Fibroblast of peridontal ligament (primary cell): Measurements from ENCODE around the gene RER1.

Source experiments
- DNase-seq: peaks from one replicate; pipeline ENCODE4 v3.0.0-alpha.2; 2010; ENCODE audit errors: extremely low read depth

The RER1 gene

DNA sequence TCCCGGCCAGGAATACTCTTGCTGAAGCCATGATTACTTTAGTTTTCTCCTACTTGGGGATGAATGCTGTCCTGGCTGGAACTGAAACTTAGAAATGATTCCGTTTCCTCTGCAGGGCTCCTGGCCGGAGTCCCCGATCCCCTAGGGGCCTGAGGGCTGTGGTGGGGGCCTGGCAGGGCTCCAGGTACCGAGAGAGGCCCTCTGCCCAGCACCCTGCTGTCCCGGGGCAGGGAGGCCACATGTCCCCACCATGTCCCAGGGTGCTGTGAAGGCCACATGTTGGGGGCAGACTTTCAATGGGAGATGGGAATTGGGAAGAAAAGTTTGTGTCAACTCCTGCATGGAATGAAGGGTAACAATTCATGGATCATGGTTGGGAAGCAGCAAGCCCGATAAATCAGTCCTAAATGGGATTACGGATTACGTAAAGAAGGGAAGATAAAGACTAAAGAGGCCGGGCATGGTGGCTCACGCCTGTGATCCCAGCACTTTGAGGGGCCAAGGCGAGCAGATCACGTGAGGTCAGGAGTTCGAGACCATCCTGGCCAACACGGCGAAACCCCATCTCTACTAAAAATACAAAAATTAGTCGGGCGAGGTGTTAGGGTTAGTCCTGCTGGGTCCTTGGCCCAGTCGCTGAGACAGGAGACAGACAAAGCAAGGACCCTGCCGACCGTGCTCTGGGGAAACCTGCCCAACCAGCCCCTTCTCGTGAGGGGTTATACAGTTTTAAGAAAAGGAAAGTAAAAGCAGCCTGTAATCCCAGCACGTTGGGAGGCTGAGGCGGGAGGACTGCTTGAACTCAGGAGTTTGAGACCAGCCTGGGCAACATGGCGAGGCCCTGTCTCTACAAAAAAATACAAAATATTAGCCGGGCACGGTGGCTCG is 37.8 kb upstream of the RER1 start:
- DNase-seq = no peak

DNA sequence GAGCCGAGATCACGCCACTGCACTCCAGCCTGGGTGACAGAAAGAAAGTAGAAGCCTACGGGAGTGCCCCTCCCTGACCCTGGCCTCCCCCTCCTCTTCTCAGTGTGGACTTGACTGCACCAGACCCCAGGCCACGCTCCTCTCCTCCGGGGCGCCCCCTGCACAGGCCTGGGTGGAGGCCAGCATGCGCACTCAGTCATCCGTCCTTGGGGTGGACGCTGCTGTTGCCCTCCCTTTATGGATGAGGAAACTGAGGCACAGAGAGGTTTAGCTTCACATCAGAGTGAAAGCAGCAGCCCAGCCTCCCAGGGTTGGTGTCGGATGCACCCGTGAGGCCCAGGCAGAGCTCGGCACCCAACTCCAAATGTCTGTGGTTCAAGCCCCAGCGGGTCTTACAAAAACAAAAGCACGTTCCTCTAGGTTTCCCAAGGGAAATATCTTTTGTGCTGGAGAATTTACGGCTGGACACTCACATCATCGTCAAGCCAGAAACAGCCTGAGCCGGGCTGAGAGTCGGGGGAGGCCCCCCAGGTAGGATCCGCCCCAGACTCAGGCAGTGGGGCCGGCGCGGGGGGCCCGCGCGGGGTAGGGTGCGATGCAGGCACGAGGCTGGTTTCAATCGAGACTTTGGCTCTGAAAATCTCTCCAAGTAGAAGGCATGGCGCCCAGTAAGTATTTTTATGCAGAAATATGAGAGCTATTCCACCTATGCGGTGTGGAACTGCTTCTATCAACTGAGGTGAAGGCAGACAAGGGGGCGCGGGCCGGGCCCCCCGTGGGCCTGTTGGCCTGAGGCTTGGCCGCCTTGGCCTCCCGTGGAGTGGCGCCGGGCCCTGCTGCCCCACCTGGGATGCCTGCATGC is 36.9 kb upstream of the RER1 start:
- DNase-seq = no peak

DNA sequence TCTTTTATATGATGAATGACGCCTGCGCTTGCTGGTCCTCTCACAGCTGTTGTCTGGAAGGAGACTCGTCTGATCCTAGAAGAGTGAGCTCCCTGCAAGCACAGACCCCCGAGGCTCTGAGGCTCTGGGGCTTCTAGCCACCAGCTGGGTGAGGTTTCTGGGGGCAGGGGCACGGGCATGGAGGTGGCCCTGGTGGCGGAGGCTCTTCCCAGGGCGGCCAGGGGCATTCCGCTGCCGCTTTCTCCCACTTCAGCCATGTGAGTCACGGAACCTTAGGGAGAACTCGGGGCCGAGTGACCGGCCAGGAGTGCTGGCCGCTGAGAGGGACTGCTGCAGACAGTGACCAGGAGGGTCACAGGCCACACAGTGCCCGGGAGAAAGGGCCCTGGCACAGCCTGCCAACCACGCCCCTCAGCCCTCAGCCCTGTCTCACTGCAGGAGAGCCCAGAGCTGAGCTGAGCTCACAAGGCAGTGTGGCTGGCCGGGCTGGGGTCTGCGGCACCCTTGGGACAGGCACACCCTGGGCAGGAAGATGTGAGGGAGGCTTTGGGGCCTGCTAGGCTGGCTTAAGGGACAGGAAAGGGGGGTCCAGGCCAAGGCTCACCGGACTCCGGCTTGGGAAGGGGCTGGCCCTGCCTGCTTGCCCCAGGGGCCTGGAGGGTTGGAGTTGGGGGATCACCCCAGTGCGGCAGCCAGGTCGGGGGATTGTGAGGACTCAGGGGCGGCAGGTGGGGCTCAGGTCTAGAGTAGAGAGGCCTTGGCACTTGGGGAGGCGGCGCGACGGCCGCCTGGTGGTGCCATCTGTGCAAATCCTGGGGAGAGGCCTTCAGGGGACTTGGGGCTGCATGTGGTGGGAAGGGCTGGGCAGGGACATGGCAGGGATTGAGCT is 36.0 kb upstream of the RER1 start:
- DNase-seq = no peak

DNA sequence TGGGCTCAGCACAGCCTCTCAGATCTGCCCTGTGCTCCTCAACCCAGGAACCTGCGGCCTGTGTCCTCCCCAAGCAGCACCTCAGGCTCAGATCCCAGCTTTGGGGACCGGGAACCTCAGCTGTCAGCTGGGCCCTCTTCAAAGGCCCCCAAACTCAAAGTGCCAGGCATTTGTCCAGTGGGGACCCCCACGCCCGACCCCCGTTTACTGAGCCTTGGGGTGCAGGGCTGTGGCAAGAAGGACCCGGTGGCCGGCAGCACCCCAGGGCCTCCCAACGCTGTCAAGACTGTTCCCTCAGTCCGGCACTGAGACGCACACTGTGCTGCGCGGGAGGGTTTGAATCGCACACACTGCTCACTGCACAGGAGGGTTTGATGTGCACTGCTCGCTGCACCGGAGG is 35.2 kb upstream of the RER1 start:
- no peak for DNase-seq

DNA sequence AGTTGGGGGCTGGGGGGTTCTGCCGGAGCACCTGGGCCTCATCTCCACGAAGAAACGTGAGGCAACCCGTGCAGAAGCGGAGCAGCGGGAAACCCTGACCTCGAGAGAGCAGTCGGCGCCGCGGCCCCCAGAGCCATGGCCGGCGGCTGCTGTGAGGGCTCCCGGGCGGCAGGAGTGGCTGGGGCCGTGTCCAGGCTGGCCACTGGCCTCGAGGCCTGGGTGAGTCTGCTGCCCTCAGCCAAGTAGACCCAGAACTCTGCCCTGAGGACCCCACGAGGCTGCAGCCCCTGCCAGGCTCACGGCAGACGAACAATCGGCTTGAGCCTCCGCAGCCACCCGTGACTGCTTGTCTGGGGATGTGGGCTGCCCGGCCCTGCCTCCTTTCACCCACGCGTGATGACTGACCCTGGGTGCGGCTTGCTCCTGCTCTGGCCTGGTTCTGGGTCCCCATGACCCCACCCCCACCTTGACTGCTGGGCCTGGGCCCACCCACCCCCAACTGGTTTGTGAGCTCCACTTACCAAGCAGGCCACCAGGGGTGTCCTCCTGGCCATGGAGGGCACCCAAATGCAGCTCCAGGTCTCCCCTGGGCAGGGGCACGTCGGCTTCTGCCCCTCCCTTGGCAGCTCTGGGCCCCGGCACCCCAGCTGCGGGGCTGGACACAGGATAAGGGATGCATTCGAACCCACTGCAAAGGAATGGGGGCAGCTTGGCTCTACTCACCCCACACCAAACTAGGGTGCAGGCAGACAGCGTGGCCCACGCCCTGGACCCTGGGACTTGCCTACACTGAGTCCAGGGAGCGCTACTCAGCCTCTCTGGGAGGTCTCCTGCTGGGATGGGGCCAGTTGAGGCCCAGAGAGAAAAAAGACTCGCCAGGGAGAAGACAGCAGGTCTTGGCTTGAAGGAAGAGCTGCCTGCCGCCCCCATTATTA is 34.5 kb upstream of the RER1 start:
- no peak for DNase-seq

DNA sequence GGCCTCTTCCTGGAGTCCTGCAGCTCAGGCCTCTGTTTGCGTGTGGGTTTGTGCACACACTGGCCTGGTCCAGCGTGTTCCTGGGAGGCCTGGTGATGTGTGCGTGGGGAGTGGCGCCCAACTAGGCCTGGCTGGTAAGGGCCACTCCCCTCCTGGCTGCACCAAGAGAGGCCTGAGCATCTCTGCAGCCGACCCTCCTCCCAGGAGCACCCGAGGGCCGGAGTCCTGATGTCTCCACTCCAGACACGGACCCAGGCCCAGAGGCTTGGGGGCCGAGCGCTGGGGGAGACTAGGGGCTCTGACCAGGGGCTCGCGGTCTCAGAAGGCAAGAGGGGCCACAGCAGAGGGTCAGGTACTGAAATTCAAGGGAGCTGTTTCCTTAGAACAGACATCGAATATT is 33.6 kb upstream of the RER1 start:
- DNase-seq = no peak

DNA sequence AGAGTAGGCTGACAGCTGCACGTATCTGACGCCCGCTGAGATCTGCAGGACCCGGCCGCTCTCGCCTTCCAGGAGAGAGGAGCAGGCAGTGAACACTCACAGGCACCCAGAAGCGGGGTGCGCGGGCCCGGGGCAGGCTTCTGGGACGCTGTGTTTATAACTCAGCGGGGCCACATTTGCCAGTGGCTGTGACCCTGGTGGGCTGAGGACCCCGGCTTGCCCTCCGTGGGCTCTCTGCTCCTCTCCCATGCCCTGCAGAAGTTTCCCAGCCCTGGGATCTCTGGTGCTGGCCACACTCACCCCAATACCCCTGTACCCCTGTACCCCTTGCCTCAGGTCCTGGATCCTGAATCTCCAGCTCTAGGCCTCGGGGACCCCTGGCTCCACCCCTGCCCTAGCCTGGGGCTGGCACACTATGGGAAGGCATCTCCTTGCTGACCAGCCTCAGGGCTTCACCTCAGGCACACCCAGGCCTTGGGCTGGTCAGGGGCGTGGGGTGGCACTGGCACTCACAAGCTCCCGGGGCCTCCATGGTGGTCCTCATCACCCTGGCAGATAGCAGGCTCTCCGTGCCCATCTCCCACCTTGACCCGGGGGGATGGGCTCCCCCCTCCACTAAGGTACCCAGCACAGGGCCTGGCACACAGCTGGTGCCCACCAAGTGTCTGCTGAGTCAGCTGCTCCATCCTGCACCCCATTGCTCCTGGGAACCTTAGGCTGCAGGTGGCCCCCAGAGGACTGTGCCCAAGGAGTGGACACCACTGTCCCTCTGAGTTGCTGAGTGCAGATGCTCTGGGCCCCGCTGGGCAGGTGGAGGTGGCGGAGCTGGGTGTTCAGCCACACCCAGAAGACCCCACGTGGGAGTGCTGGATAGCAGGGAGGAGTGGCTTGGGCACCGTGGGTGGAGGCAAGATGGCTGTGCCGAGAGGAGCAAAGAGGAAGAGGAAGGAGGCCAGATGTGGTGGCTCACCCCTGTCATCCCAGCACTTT is 32.7 kb upstream of the RER1 start:
- DNase-seq = no peak

DNA sequence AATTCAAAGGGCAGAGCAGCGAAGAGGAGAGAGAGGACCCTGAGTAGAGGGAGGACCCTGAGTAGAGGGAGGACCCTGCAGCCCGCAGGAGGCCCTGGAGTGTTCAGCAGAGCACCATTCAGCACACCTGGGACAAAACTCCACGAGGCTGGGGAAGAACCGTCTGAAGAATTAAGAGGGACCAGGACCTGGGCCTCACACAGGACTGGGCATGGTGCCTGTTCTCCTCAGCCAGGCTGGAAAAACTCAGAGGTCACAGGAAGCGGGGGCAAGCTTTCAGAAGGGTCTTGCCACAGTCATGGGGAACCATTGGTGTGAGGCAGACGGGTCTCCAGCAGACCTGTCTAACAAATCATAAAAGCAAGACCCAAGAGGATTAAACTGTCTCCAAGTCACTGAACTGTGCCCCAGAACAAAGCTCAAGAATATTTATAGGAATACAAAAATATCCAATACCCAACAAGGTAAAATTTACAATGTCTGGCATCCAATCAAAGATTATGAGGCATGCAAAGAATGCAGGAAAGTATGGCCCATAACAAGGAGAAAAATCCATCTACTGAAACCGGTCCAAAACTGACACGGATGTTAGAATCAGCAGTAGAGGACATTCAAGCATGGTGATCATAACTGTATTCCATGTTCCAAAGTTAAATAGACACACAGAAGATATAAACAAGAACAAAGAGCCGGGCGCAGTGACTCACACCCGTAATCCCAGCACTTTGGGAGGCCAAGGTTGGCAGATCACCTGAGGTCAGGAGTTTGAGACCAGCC is 30.9 kb upstream of the RER1 start:
- DNase-seq = no peak

DNA sequence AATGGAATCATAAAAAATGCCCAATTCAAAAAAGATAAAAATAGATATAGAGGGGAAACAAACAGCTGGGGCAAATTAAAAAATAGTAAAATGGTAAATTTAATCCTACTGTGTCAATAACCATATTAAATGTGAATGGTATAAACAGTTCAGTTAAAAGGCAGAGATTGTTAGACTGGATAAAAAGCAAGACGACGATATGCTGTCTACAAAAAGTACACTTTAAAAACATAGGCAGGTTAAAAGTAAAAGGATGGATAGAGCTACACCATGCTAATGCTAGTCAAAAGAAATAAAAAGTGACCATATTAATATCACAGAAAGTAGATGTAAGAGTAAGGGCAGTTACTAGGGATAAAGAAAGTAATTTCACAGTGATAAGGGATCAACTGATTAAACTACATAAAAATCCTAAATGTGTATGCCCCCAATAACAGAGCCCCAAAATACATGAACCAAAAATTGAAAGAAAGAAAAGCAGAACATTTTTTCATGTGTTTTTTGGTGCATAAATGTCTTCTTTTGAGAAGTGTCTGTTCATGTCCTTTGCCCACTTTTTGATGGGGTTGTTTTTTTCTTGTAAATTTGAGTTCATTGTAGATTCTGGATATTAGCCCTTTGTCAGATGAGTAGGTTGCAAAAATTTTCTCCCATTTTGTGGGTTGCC is 27.7 kb upstream of the RER1 start:
- DNase-seq = no peak

DNA sequence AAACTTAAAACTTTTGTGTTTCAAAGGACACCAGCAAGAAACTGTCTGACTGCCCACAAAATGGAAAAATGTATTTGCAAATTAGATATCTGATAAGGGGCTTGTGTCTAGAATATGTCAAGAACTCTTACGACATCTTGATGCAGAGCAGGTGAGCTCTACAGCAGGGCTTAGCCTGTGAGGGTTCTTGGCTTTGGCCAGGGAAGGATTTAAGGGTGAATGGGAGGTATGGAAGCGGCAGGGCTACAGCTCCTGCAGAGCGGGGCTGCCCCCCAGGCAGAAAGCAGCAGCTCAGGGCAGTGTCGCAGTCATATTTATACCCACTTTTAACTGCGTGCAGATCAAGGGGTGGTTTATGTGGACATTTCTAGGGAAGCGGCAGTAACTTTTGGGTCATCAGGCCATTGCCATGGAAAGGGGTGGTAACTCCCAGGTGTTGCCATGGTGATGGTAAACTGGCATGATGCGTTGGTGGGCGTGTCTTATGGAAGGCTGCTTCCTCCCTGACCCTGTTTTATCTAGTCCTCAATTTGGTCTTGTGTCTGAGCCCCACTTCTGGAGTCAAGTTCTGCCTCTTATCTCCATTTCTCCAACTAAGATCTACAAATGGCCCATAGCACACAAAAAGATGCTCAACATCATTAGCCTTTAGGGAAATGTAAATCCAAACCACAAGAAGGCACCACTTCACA is 23.4 kb upstream of the RER1 start:
- no peak for DNase-seq

DNA sequence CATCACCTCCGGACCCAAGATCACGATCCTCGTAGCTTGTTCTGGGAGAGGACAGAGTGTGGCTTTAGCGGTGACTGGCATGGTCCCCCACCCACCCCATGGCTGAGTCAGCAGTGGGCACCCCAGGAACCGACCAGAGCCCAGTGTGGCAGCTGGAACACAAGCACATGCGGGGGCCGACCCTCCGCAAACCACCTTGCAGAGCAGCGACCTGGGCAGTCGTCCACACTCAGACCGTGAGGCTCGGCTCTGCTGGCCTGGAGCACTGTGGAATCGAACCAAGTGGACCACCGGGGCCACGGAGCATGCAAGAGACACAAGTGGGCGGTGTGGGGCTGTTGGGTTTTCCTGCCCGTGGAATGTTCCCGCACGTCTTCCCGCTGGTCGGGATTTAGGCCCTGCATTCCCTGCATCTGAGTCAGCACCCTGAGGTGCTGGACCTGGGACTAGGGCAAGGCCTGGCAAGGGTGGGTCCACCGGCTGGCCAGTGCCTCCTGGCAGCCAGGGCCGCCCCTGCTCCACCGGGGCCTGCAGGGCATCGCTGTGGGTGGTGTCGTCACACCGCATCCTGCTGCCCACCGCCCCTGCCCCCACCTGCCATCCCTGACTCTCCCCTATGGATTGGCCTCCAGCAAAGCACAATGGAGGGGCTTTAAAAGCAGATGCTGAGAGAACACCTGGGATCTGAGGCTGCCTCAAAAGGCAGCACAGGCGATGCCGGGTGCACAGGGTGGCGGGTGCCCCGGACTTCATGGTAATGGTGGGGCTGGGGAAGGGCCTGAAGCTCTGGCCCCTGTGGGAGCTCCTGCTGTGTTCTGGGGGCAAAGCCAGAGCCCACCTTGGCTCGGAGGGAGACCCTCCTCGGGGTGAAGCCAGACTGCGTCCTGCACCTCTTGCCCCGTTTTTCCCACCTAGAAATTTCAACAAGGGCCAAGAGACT is 18.8 kb upstream of the RER1 start:
- no peak for DNase-seq

DNA sequence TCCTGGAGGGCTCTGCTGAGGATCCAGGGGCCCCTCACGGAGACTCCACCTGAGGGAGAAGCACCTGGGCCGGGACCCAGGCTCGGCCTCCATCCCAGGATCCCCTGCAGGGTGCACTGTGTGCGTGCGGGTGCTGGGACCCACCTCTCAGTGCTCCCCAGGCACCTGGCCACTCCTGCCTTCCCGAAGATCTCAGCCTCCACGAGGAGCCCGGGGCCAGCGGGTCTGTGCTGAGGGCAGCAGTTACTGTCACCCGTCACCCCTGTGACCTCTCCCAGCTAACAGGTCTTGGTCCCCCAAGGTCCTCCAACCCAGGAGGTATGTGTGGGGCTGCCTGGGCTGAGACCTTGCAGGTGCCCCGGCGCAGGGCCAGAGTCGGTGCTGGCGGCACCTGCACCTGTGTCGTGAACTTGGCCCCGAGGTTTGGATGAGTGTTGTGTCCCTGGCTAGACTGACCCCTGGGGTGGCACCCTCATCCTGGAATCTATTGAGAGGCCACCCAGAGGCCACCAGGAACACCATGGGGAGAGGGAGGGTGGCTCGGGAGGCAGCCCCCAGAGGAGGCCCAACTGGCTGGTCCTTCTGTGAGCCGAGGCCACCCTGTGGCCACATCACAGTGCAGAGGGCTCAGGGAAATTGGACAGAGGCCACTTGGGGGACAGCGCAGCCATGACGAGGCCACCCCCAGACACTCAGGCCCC is 17.9 kb upstream of the RER1 start:
- DNase-seq = no peak

DNA sequence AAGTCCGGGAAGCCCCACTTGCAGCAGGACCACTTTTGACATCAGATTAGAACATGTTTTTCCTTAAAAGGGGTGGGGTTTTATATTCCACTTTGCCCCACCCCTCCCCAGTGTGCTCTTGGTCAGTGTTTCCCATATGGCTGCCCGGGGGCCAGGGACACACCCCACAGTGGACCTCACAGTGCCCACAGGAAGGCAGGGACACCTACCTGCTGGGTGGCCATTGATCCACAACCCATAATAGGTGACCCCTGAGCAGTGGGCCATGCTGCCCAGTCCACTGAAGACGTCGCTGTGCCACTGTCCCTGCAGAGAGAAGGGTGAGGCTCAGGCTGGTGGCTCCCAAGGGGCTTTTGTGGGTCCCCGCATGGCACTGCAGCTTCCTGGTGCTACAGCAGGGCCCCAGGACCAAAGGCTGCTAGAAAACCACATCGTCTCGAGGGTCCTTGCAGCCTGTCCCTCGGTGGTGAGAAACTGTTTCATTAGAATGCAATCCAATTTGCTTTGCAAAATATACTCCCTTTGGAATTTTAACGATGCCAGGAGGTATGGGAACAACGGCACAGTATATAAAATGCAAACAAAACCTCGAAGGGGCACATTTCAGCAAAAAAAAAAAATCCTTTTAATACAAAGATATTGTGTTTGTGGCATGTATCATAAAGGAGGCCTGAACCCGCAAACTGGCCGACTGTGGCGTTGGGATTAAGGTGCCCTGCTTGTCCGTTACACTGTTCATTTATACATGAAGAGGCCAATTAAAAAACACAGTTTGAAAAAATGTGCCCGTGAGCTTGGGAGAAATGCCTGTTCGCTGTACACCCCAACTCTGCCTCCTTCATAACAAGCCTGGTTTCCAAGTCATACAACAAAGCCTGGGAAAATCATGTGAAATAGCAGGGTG is 17.1 kb upstream of the RER1 start:
- DNase-seq = no peak

DNA sequence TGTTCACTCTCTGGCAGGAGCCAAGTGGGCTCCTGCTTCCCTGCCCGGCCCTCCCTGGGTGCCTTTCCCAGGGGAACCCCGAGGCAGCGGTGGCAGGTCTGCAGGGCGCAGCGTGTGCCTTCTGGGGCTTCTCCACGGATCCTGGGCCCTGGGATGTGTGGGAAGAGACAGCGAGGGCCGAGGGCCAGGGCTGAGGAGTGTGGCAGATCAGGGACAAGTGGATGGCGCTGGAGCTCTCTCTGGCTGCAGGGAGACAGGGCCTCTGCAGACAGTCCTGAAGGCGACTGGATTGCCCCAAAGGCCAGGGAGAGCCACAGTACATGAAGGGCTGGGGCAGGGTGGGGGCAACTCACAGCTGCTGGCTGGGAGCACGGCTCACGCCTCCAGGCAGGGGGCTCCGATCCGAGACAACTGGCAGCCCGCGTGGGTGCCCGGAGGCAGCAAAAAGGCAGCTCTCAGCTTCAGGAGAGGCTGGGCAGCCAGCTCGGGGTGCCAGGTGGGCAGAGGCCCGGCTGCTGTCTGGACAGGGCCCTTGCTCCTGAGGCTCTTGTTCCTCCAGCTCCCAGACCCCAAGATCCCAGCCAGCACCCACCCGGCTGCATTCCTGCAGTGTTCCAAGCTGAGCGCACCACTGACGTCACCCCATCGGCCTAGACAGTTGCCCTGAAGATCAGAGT is 16.3 kb upstream of the RER1 start:
- DNase-seq = no peak
